ENCODE data around the gene KRTAP10-2. TPM values are rescaled to one million over a fixed set of nuclear protein-coding genes. Genes with fewer than 3 reads are reported as not detected.

Gene KRTAP10-2
- polyA plus RNA-seq, 1 donor = not detected

- DNase-seq (ENCODE audit: low read depth) = no peak
Observed at GRCh38 chr21:44540741-44541288, 10.5 kb downstream of the KRTAP10-2 start.

DNA sequence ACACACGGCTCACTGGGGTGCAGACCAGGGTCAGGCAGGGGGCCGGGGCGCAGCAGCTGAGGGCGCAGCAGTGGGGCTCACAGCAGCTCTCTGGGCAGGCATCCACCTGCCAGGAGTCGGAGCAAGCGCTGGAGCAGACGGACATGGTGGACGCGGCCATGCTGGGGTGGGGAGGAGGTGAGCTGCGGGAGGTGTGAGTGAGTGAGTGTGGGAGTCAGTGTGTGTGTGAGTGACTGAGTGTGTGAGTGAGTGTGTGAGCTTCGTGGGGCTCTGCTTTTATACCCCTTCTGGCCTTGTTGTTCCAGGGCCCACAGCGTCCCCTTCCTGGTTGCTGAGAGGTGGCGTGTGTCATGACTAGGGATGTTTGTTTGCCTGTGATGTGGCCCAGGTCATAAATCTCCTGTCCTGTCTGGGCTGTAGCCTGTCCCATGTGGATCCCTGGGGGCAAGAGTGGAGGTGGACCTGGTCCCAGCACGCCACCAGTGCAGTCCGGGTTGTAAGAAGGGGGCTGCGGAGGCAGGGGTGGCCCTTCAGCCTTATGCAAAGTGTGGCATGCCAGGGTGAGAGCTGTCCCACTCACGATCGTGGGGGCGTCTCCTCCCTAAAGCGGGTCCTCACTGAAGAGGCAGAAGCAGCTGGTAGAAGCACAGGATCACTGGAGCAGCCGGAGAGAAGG, 11.2 kb downstream of the KRTAP10-2 start, which contains the start of gene KRTAP10-1:
TSS of gene KRTAP10-1 (minus strand) at position 205 of the 676 bp plus-strand sequence. CDS start at position 160, 45 bp downstream.
- no peak for DNase-seq (ENCODE audit: low read depth)

DNA sequence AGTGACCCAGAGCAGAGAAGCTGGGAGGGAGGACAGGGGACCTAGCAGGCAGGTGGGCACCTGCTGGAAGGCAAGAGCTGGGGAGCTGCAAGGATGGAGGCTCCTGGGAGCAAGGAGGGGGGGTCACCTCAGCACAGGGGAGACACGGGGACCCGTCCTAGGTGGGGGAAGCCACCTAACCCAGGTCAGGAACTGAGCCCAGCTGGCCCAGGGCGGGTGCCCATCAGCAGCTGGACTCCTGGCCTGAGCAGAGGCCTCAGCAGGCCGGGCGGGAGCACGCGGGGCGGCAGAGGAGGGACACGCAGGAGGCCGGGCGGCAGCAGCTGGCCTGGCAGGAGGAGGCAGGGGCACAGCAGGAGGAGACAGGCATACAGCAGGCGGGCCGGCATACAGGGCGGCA, 12.3 kb downstream of the KRTAP10-2 start:
- no peak for DNase-seq (ENCODE audit: low read depth)

GRCh38 chr21:44537930-44538911, 13.1 kb downstream of the KRTAP10-2 start:
- DNase-seq (ENCODE audit: low read depth) = no peak

GRCh38 chr21:44535963-44536362, 15.3 kb downstream of the KRTAP10-2 start:
- DNase-seq (ENCODE audit: low read depth) = no peak

DNA sequence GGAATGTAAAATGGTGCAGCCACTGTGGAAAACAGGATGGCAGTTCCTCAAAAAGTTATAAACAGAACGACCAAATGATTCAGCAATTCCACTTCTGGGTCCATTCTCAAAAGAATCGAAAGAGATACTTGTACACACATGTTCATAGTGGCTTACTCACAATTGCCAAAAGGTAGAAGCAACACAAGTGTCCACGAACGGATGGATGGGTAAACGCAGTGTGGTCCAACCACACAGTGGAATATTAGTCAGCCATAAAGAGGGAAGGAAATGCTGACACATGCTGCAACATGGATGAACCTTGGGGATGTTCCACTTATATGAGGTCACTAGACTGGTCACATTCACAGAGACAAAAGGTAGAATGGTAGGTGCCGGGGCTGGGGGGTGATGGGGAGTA, 16.6 kb downstream of the KRTAP10-2 start:
- no peak for DNase-seq (ENCODE audit: low read depth)

DNA sequence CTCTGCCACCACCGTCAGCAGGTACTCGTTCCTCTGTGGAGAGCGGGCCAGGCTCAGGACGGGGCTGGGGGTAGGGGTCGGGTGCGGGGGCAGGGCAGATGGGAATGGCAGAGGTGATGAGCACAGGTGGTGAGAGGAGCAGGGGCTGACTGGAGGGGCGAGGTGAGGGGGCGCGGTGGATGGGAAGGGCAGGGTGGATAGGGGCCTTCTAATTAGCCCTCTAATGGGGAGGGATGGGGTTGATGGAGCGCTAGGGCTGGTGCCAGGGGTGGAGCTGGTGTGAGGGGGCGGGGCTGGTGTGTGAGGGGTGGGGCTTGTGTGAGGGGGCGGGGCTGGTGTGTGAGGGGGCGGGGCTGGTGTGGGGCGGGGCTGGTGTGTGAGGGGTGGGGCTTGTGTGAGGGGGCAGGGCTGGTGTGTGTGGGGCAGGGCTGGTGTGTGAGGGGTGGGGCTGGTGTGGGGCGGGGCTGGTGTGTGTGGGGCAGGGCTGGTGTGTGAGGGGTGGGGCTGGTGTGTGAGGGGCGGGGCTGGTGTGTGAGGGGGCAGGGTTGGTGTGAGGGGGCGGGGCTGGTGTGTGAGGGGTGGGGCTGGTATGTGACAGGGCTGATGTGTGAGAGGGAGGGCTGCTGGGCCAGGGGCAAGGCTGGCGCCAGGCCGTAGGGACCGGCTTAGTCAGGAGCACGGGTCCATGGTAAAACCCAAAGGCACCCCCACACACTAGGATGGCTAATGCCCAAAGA, 17.2 kb downstream of the KRTAP10-2 start:
- DNase-seq (ENCODE audit: low read depth) = no peak

GRCh38 chr21:44533121-44533890, 18.0 kb downstream of the KRTAP10-2 start:
- DNase-seq (ENCODE audit: low read depth) = no peak

DNA sequence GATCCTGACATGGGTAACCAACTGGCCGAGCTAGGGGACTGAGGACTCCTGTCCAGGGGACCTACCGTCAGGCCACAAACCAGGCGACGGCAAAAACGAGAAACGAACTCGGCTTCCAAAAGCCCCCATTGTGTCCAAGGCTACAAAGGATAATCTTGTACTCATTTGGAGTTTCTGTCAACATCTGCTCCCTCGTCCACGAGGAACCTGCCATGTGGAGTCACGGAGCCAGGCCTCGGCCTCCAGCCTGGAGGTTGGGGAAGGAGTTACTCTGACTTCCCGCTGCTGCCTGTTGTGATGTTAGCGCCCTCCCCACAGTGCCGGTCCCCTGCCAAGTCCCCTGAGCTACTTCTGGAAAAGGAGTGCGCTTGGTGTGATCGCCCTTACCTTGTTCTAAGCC, 18.6 kb downstream of the KRTAP10-2 start:
- no peak for DNase-seq (ENCODE audit: low read depth)

GRCh38 chr21:44531606-44532564, 19.4 kb downstream of the KRTAP10-2 start:
- DNase-seq (ENCODE audit: low read depth) = no peak

- DNase-seq (ENCODE audit: low read depth) = no peak
Observed at GRCh38 chr21:44530903-44531605, 20.3 kb downstream of the KRTAP10-2 start.

- no peak for DNase-seq (ENCODE audit: low read depth)
Observed at GRCh38 chr21:44530221-44530902, 20.9 kb downstream of the KRTAP10-2 start.

DNA sequence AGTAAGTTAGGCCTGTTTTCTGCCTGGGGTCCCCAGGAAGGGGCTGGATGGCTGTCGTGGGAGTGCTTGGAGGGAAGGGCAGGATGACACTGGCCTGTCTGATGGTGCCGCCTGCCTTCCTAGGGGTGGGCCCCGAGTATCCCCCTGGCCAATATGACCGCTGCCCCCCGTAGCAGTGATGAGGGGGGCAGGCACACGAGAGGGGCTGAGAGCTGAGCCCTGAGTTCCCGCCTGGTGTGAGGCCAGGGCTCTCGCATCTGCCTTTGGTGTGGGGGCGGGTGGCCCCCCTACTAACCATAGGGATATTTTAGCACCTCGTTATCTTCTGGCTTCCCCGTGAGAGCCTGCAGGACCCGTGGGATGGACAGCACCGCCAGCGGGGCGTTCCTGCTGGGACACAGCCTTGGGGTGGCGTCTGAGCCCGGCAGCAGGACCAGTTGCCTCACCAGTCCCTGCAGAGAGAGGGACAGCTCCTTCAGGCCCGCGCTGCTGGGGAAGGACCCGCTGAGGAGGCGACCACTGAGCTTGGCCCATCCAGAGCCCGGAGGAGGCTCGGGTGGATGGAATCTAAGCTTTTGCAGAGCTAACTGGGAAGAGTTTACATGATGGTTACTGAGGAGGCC, 21.7 kb downstream of the KRTAP10-2 start:
- DNase-seq (ENCODE audit: low read depth) = no peak

DNA sequence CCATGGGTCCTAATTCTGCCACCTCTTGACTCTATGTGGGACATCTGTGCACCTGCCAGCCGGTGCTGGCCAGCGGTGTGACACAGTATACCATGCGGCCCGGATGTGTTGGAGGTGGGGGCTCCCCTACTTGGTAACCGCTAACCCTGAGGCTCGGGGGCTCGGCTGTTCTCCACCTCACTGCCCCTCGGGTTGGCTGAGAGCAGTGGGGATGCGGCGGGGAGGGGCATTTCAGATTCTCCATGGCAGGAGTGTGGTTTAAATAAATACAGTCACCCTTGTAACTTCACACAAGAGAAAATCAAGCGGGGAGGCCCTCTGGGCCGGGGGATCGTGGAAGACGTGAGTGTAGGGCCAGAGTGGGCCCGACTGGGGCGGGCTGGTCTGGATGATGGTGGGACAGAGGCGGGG, 22.3 kb downstream of the KRTAP10-2 start:
- no peak for DNase-seq (ENCODE audit: low read depth)

DNA sequence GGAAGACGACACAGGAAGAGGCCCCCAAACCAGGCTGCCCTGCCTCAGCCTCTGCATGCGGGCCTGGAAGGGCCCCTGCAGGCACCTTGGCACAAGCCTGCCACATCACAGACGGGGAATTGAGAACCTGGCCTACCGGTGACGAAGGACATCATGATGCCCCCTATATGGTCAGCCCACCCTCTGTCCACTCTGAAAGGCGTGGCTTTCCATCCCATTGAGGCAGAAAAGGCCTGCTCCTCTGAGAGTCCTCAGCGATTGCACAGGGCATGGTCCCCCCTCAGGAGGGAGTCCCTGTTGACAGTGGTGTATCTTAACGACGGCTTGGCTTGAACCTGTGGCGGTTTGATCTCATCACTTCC, 22.7 kb downstream of the KRTAP10-2 start:
- no peak for DNase-seq (ENCODE audit: low read depth)

- DNase-seq (ENCODE audit: low read depth) = no peak
Observed at GRCh38 chr21:44527983-44528633, 23.2 kb downstream of the KRTAP10-2 start.

DNA sequence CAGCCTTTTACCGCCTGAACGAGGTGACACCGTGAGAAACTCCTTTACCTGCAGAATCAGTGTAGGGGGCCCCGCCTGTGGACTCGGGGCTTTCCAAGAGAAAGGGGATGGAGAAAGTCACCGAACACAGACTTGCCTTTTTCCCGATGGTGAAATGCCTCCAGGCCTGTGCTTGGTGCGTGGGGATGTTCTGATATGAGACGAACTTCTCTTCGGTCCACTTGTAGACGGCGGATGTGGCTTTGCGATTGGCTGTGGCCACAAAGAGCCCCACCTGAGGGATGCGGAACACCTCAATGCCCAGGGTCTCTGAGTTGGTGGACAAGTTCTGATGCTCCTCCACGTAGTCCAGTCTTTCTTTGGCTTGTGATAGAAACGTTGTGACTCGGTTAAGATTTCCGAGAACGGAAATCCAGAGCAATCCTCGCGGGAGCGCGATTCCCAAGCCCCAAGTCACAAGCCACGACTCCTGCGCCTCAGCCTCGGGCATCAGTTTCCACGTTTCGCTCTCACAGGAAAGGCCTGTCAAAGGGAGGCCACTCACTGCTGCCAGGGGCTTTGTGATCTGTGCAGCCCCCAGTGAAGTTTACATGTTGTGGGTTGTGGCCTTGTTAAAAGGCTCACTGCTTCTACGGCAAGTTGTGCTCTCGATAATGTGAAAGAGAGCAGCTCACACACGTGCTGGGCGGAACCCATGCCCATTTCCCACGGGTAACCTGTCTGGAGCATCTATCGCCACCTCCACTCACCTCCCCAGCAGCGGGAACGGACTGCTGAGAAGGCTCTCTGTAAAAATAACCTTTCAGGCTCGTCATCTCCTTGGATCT, 23.9 kb downstream of the KRTAP10-2 start:
- no peak for DNase-seq (ENCODE audit: low read depth)
